ENCODE measurements around the gene CXCR2.

The CXCR2 gene

GRCh38 chr2:218179782-218180181, 54.0 kb downstream of the CXCR2 start:
- H3K36me3 ChIP-seq (replicated peaks in 1 of 2; ENCODE audit: control insufficient read depth in 2 of 2, insufficient read depth in 2 of 2, low read length in 2 of 2), result no peaks in the 10 kb centered on the region
- H3K79me1 ChIP-seq (ENCODE audit: low read depth, low read length), result no peaks in the 10 kb centered on the region
- no peaks in the 10 kb centered on the region for H3K9me3 ChIP-seq (replicated peaks in 1 of 2; ENCODE audit: control insufficient read depth in 2 of 2, insufficient read depth in 1 of 2, low read depth in 1 of 2, low read length in 2 of 2)
- no peak overlapping the region for H3K14ac ChIP-seq (ENCODE audit: low read length)
- no CpG with 5 or more reads among the region's 4 CpGs for WGBS, 2 donors (ENCODE audit: extremely low coverage in 2 of 2, insufficient read length in 2 of 2, insufficient replicate concordance in 1 of 2)
- no peak overlapping the region for H2BK15ac ChIP-seq (ENCODE audit: low read length)
- H2BK12ac ChIP-seq (ENCODE audit: low read length), result no peak overlapping the region
- peaks cover 0 to 27% (median 0%) of the 10 kb centered on the region in 3 experiments for H3K27me3 ChIP-seq (ENCODE audit: control insufficient read depth in 3 of 3, insufficient read depth in 3 of 3, low read depth in 1 of 3, low read length in 3 of 3)
- H3K23ac ChIP-seq (ENCODE audit: low read depth, low read length, poor library complexity), result no peak overlapping the region
- H4K91ac ChIP-seq (ENCODE audit: low read depth, low read length, poor library complexity), result no peak overlapping the region
- no peak overlapping the region for H2BK120ac ChIP-seq (ENCODE audit: low read depth, low read length)
- no peak overlapping the region for H3K18ac ChIP-seq (ENCODE audit: low read length)
- no peaks in the 10 kb centered on the region for H3K4me1 ChIP-seq (ENCODE audit: control insufficient read depth in 2 of 2, insufficient read depth in 1 of 2, low read depth in 1 of 2, low read length in 2 of 2)
- no peak overlapping the region for H2AK5ac ChIP-seq (ENCODE audit: low read depth, low read length)
- no peak overlapping the region for H2BK5ac ChIP-seq (ENCODE audit: low read length)
- no peak overlapping the region for H3K4ac ChIP-seq (ENCODE audit: low read length)
- no peak for DNase-seq (ENCODE audit: low spot score)
- H3K27ac ChIP-seq (replicated peaks; ENCODE audit: low read length), result no peak overlapping the region
- H3K4me3 ChIP-seq (ENCODE audit: low read length in 2 of 2), result no peak overlapping the region
- H2AFZ ChIP-seq (ENCODE audit: low read length), result no peak overlapping the region
- no peak overlapping the region for H3K9ac ChIP-seq (ENCODE audit: low read depth, low read length, poor library complexity)
- no peak overlapping the region for H4K8ac ChIP-seq (ENCODE audit: low read depth, low read length)
- H3K4me2 ChIP-seq (ENCODE audit: insufficient read depth, low read length, poor library complexity, severe bottlenecking), result no peak overlapping the region

- H3K4me3 ChIP-seq (ENCODE audit: low read length in 2 of 2), result no peak overlapping the region
- no peak overlapping the region for H3K14ac ChIP-seq (ENCODE audit: low read length)
- no peak overlapping the region for H3K23ac ChIP-seq (ENCODE audit: low read depth, low read length, poor library complexity)
- H3K27me3 ChIP-seq (ENCODE audit: control insufficient read depth in 3 of 3, insufficient read depth in 3 of 3, low read depth in 1 of 3, low read length in 3 of 3), result peaks cover 0 to 29% (median 0%) of the 10 kb centered on the region in 3 experiments
- no peak for DNase-seq (ENCODE audit: low spot score)
- H3K9me3 ChIP-seq (replicated peaks in 1 of 2; ENCODE audit: control insufficient read depth in 2 of 2, insufficient read depth in 1 of 2, low read depth in 1 of 2, low read length in 2 of 2), result no peaks in the 10 kb centered on the region
- H4K91ac ChIP-seq (ENCODE audit: low read depth, low read length, poor library complexity), result no peak overlapping the region
- no peak overlapping the region for H2BK12ac ChIP-seq (ENCODE audit: low read length)
- no peak overlapping the region for H3K4me2 ChIP-seq (ENCODE audit: insufficient read depth, low read length, poor library complexity, severe bottlenecking)
- no peak overlapping the region for H3K27ac ChIP-seq (replicated peaks; ENCODE audit: low read length)
- no peaks in the 10 kb centered on the region for H3K79me1 ChIP-seq (ENCODE audit: low read depth, low read length)
- H3K36me3 ChIP-seq (replicated peaks in 1 of 2; ENCODE audit: control insufficient read depth in 2 of 2, insufficient read depth in 2 of 2, low read length in 2 of 2), result no peaks in the 10 kb centered on the region
- WGBS, 2 donors (ENCODE audit: extremely low coverage in 2 of 2, insufficient read length in 2 of 2, insufficient replicate concordance in 1 of 2), result no CpG with 5 or more reads among the region's 9 CpGs
- no peak overlapping the region for H3K9ac ChIP-seq (ENCODE audit: low read depth, low read length, poor library complexity)
- no peak overlapping the region for H4K8ac ChIP-seq (ENCODE audit: low read depth, low read length)
- no peak overlapping the region for H2AFZ ChIP-seq (ENCODE audit: low read length)
- H3K4me1 ChIP-seq (ENCODE audit: control insufficient read depth in 2 of 2, insufficient read depth in 1 of 2, low read depth in 1 of 2, low read length in 2 of 2), result no peaks in the 10 kb centered on the region
- no peak overlapping the region for H3K4ac ChIP-seq (ENCODE audit: low read length)
- H2AK5ac ChIP-seq (ENCODE audit: low read depth, low read length), result no peak overlapping the region
- no peak overlapping the region for H3K18ac ChIP-seq (ENCODE audit: low read length)
- no peak overlapping the region for H2BK15ac ChIP-seq (ENCODE audit: low read length)
- no peak overlapping the region for H2BK120ac ChIP-seq (ENCODE audit: low read depth, low read length)
- no peak overlapping the region for H2BK5ac ChIP-seq (ENCODE audit: low read length)
Measured at GRCh38 chr2:218180467-218181114, 54.8 kb downstream of the CXCR2 start.

- H3K27me3 ChIP-seq (ENCODE audit: control insufficient read depth in 3 of 3, insufficient read depth in 3 of 3, low read depth in 1 of 3, low read length in 3 of 3), result peaks cover 0 to 37% (median 0%) of the 10 kb centered on the region in 3 experiments
- H3K4me2 ChIP-seq (ENCODE audit: insufficient read depth, low read length, poor library complexity, severe bottlenecking), result no peak overlapping the region
- H3K4me1 ChIP-seq (ENCODE audit: control insufficient read depth in 2 of 2, insufficient read depth in 1 of 2, low read depth in 1 of 2, low read length in 2 of 2), result peaks cover 0 to 5% of the 10 kb centered on the region in 2 donors
- no peak overlapping the region for H3K23ac ChIP-seq (ENCODE audit: low read depth, low read length, poor library complexity)
- H3K14ac ChIP-seq (ENCODE audit: low read length), result no peak overlapping the region
- no peaks in the 10 kb centered on the region for H3K79me1 ChIP-seq (ENCODE audit: low read depth, low read length)
- WGBS, 2 donors (ENCODE audit: extremely low coverage in 2 of 2, insufficient read length in 2 of 2, insufficient replicate concordance in 1 of 2), result no CpG with 5 or more reads among the region's 1 CpG
- no peak overlapping the region for H3K4me3 ChIP-seq (ENCODE audit: low read length in 2 of 2)
- H3K27ac ChIP-seq (replicated peaks; ENCODE audit: low read length), result no peak overlapping the region
- no peak for DNase-seq (ENCODE audit: low spot score)
- no peak overlapping the region for H3K18ac ChIP-seq (ENCODE audit: low read length)
- H4K91ac ChIP-seq (ENCODE audit: low read depth, low read length, poor library complexity), result no peak overlapping the region
- no peak overlapping the region for H2AK5ac ChIP-seq (ENCODE audit: low read depth, low read length)
- H3K9me3 ChIP-seq (replicated peaks in 1 of 2; ENCODE audit: control insufficient read depth in 2 of 2, insufficient read depth in 1 of 2, low read depth in 1 of 2, low read length in 2 of 2), result no peaks in the 10 kb centered on the region
- no peak overlapping the region for H2BK12ac ChIP-seq (ENCODE audit: low read length)
- no peak overlapping the region for H4K8ac ChIP-seq (ENCODE audit: low read depth, low read length)
- no peak overlapping the region for H2BK5ac ChIP-seq (ENCODE audit: low read length)
- no peak overlapping the region for H2BK120ac ChIP-seq (ENCODE audit: low read depth, low read length)
- H2BK15ac ChIP-seq (ENCODE audit: low read length), result no peak overlapping the region
- H3K36me3 ChIP-seq (replicated peaks in 1 of 2; ENCODE audit: control insufficient read depth in 2 of 2, insufficient read depth in 2 of 2, low read length in 2 of 2), result no peaks in the 10 kb centered on the region
- no peak overlapping the region for H3K9ac ChIP-seq (ENCODE audit: low read depth, low read length, poor library complexity)
- no peak overlapping the region for H2AFZ ChIP-seq (ENCODE audit: low read length)
- H3K4ac ChIP-seq (ENCODE audit: low read length), result no peak overlapping the region
Measured at GRCh38 chr2:218184331-218184730, 58.5 kb downstream of the CXCR2 start.

- Histone ChIP-seq H2BK120ac (ENCODE audit: low read depth, low read length) (no peak overlapping the region), H2BK12ac (ENCODE audit: low read length) (no peak overlapping the region), H4K8ac (ENCODE audit: low read depth, low read length) (no peak overlapping the region), H2AFZ (ENCODE audit: low read length) (peak overlapping the region; percentile 73), H3K27ac (replicated peaks; ENCODE audit: low read length) (no peak overlapping the region), H3K36me3 (replicated peaks in 1 of 2; ENCODE audit: control insufficient read depth in 2 of 2, insufficient read depth in 2 of 2, low read length in 2 of 2) (no peaks in the 10 kb centered on the region), H3K23ac (ENCODE audit: low read depth, low read length, poor library complexity) (no peak overlapping the region), H3K4me3 (ENCODE audit: low read length in 2 of 2) (no peak overlapping the region), H3K9me3 (replicated peaks in 1 of 2; ENCODE audit: control insufficient read depth in 2 of 2, insufficient read depth in 1 of 2, low read depth in 1 of 2, low read length in 2 of 2) (no peaks in the 10 kb centered on the region), H3K4me2 (ENCODE audit: insufficient read depth, low read length, poor library complexity, severe bottlenecking) (no peak overlapping the region), H3K4ac (ENCODE audit: low read length) (no peak overlapping the region), H3K79me1 (ENCODE audit: low read depth, low read length) (no peaks in the 10 kb centered on the region), H3K27me3 (ENCODE audit: control insufficient read depth in 3 of 3, insufficient read depth in 3 of 3, low read depth in 1 of 3, low read length in 3 of 3) (peaks cover 0 to 23% (median 0%) of the 10 kb centered on the region in 3 experiments), H2BK5ac (ENCODE audit: low read length) (no peak overlapping the region), H3K18ac (ENCODE audit: low read length) (no peak overlapping the region), H2BK15ac (ENCODE audit: low read length) (no peak overlapping the region), H3K4me1 (ENCODE audit: control insufficient read depth in 2 of 2, insufficient read depth in 1 of 2, low read depth in 1 of 2, low read length in 2 of 2) (peaks cover 0 to 5% of the 10 kb centered on the region in 2 donors), H3K9ac (ENCODE audit: low read depth, low read length, poor library complexity) (no peak overlapping the region), H3K14ac (ENCODE audit: low read length) (no peak overlapping the region), H2AK5ac (ENCODE audit: low read depth, low read length) (no peak overlapping the region), H4K91ac (ENCODE audit: low read depth, low read length, poor library complexity) (no peak overlapping the region)
- peak; percentile 33 for DNase-seq (ENCODE audit: low spot score)
- WGBS, 2 donors (ENCODE audit: extremely low coverage in 2 of 2, insufficient read length in 2 of 2, insufficient replicate concordance in 1 of 2), result no CpG with 5 or more reads among the region's 8 CpGs
Measured at GRCh38 chr2:218186355-218186766, 60.5 kb downstream of the CXCR2 start.

Measured in neuronal stem cell (in vitro differentiated cells).